Measurements from ENCODE around the gene FAM227B. TPM values are rescaled to one million over a fixed set of nuclear protein-coding genes. Genes with fewer than 3 reads are reported as not detected.
"Not testable (repeated sequence)": the region's sequence is repeated elsewhere in the genome, so short reads cannot be mapped to it uniquely, and the experiment has no call there.

Gene FAM227B
- 1 to 10 TPM; 2.7 to 4.4 TPM for total RNA-seq

GRCh38 chr15:49620658-49621368 is at the start of gene FAM227B, which contains the start of gene DTWD1:
Gene FAM227B, minus strand, starts transcription at chr15:49620818. Its CDS starts 5,647 bp downstream, at chr15:49615171.
Gene DTWD1, plus strand, starts transcription at chr15:49621048. Its CDS starts 4,120 bp downstream, at chr15:49625168.
- DNase-seq = peak; percentile 96
- Mint-ChIP-seq H3K27me3 (no peaks in the 10 kb centered on the region), H3K27ac (peak within 1 kb of the TSS; percentile 88), H3K36me3 (ENCODE audit: low read depth) (peaks cover 25% of the 10 kb centered on the region), H3K9me3 (ENCODE audit: low read depth) (peaks cover 6% of the 10 kb centered on the region), H3K4me3 (peak within 1 kb of the TSS; percentile 86), H3K4me1 (peaks cover 36% of the 10 kb centered on the region)
- ChIA-PET CTCF (no interaction called here), POLR2A (interaction anchor here (0.6 kb wide), 2 partner anchors 25 to 465 kb away, joined by 3 read pairs; partner anchors contain the start of gene COPS2)
- intact Hi-C loops (cut with DNase I, micrococcal nuclease) = loop anchor here (1.0 to 10.0 kb wide), 14 partner anchors 449 to 1290 kb away; partner anchors contain the start of genes DUT (in 2 of the 2), EID1 (in 2 of the 2), GALK2 (in 2 of the 2) and AP4E1 (in 1 of the 2)
- peak; percentile 98 for ATAC-seq

GRCh38 chr15:49669288-49669687 is 48.7 kb upstream of the FAM227B start:
- Mint-ChIP-seq H3K27ac (no peak overlapping the region), H3K4me1 (no peaks in the 10 kb centered on the region), H3K9me3 (ENCODE audit: low read depth) (no peaks in the 10 kb centered on the region), H3K27me3 (peaks cover 2% of the 10 kb centered on the region), H3K36me3 (ENCODE audit: low read depth) (no peaks in the 10 kb centered on the region), H3K4me3 (no peak overlapping the region)
- CTCF ChIA-PET = interaction anchor here (0.6 to 1.0 kb wide), 2 partner anchors 14 to 23 kb away, joined by 3 read pairs; no protein-coding TSS in a partner anchor
- intact Hi-C loops (cut with DNase I, micrococcal nuclease) = no loop called here
- ATAC-seq (no peak), DNase-seq (no peak)
- POLR2A ChIA-PET = no interaction called here

GRCh38 chr15:49666486-49666885 is 45.9 kb upstream of the FAM227B start:
- CTCF ChIA-PET; POLR2A ChIA-PET; ATAC-seq; H3K27ac Mint-ChIP-seq; H3K9me3 Mint-ChIP-seq (ENCODE audit: low read depth); H3K4me3 Mint-ChIP-seq; intact Hi-C loops (cut with DNase I, micrococcal nuclease); DNase-seq; H3K36me3 Mint-ChIP-seq (ENCODE audit: low read depth); H3K27me3 Mint-ChIP-seq; H3K4me1 Mint-ChIP-seq: not testable (repeated sequence)

GRCh38 chr15:49664716-49665115 is 44.1 kb upstream of the FAM227B start:
- no peaks in the 10 kb centered on the region for H3K4me1 Mint-ChIP-seq
- peaks cover 11% of the 10 kb centered on the region for H3K27me3 Mint-ChIP-seq
- DNase-seq = no peak
- no peak for ATAC-seq
- H3K9me3 Mint-ChIP-seq (ENCODE audit: low read depth) = no peaks in the 10 kb centered on the region
- no peak overlapping the region for H3K4me3 Mint-ChIP-seq
- no peaks in the 10 kb centered on the region for H3K36me3 Mint-ChIP-seq (ENCODE audit: low read depth)
- H3K27ac Mint-ChIP-seq = no peak overlapping the region
- ChIA-PET CTCF (interaction anchor here (1.2 to 1.6 kb wide), 2 partner anchors 11 to 14 kb away, joined by 3 to 4 read pairs; no protein-coding TSS in a partner anchor), POLR2A (no interaction called here)
- intact Hi-C loops (cut with DNase I, micrococcal nuclease) = no loop called here

- peaks cover 4% of the 10 kb centered on the region for H3K36me3 Mint-ChIP-seq (ENCODE audit: low read depth)
- ChIA-PET CTCF (no interaction called here), POLR2A (no interaction called here)
- intact Hi-C loops (cut with DNase I, micrococcal nuclease) = no loop called here
- H3K27ac Mint-ChIP-seq = no peak overlapping the region
- H3K9me3 Mint-ChIP-seq (ENCODE audit: low read depth) = peaks cover 12% of the 10 kb centered on the region
- peaks cover 10% of the 10 kb centered on the region for H3K27me3 Mint-ChIP-seq
- H3K4me3 Mint-ChIP-seq = no peak overlapping the region
- DNase-seq (no peak), ATAC-seq (no peak)
- no peaks in the 10 kb centered on the region for H3K4me1 Mint-ChIP-seq
Observed at GRCh38 chr15:49656734-49657133, 36.1 kb upstream of the FAM227B start.

GRCh38 chr15:49652922-49653321 is 32.3 kb upstream of the FAM227B start:
- no peaks in the 10 kb centered on the region for H3K4me1 Mint-ChIP-seq
- H3K9me3 Mint-ChIP-seq (ENCODE audit: low read depth) = peaks cover 7% of the 10 kb centered on the region
- intact Hi-C loops (cut with DNase I, micrococcal nuclease) = no loop called here
- peaks cover 4% of the 10 kb centered on the region for H3K36me3 Mint-ChIP-seq (ENCODE audit: low read depth)
- no peak overlapping the region for H3K27ac Mint-ChIP-seq
- no peak for DNase-seq
- no peak overlapping the region for H3K4me3 Mint-ChIP-seq
- CTCF ChIA-PET = no interaction called here
- POLR2A ChIA-PET = interaction anchor here (0.6 kb wide), 1 partner anchor 302 kb away, joined by 3 read pairs; no protein-coding TSS in a partner anchor
- ATAC-seq = no peak
- peaks cover 2% of the 10 kb centered on the region for H3K27me3 Mint-ChIP-seq

GRCh38 chr15:49650676-49651075 is 30.1 kb upstream of the FAM227B start:
- H3K27me3 Mint-ChIP-seq = no peaks in the 10 kb centered on the region
- intact Hi-C loops (cut with DNase I, micrococcal nuclease) = no loop called here

GRCh38 chr15:49649987-49650386 is 29.4 kb upstream of the FAM227B start:
- H3K36me3 Mint-ChIP-seq (ENCODE audit: low read depth) = peaks cover 4% of the 10 kb centered on the region
- intact Hi-C loops (cut with DNase I, micrococcal nuclease) = no loop called here

More at GRCh38 chr15:49650676-49651075, 30.1 kb upstream of the FAM227B start:
- DNase-seq (no peak), ATAC-seq (no peak)
- ChIA-PET CTCF (interaction anchor here (0.6 kb wide), 1 partner anchor 13 kb away, joined by 3 read pairs; no protein-coding TSS in a partner anchor), POLR2A (no interaction called here)
- H3K27ac Mint-ChIP-seq = no peak overlapping the region
- peaks cover 4% of the 10 kb centered on the region for H3K36me3 Mint-ChIP-seq (ENCODE audit: low read depth)
- no peaks in the 10 kb centered on the region for H3K4me1 Mint-ChIP-seq
- H3K9me3 Mint-ChIP-seq (ENCODE audit: low read depth) = peaks cover 6% of the 10 kb centered on the region
- H3K4me3 Mint-ChIP-seq = no peak overlapping the region

GRCh38 chr15:49646891-49647290 is 26.3 kb upstream of the FAM227B start:
- H3K4me3 Mint-ChIP-seq = no peak overlapping the region
- POLR2A ChIA-PET = no interaction called here
- no peak for ATAC-seq
- DNase-seq = no peak
- CTCF ChIA-PET = no interaction called here
- H3K36me3 Mint-ChIP-seq (ENCODE audit: low read depth) = peaks cover 7% of the 10 kb centered on the region
- intact Hi-C loops (cut with DNase I, micrococcal nuclease) = no loop called here
- no peaks in the 10 kb centered on the region for H3K4me1 Mint-ChIP-seq
- H3K9me3 Mint-ChIP-seq (ENCODE audit: low read depth) = no peaks in the 10 kb centered on the region
- H3K27ac Mint-ChIP-seq = no peak overlapping the region
- no peaks in the 10 kb centered on the region for H3K27me3 Mint-ChIP-seq

More at GRCh38 chr15:49649987-49650386, 29.4 kb upstream of the FAM227B start:
- peaks cover 6% of the 10 kb centered on the region for H3K9me3 Mint-ChIP-seq (ENCODE audit: low read depth)
- POLR2A ChIA-PET = no interaction called here
- CTCF ChIA-PET = interaction anchor here (0.6 kb wide), 1 partner anchor 14 kb away, joined by 3 read pairs; no protein-coding TSS in a partner anchor
- DNase-seq (no peak), ATAC-seq (no peak)
- H3K27ac Mint-ChIP-seq = no peak overlapping the region
- H3K4me1 Mint-ChIP-seq = no peaks in the 10 kb centered on the region
- H3K4me3 Mint-ChIP-seq = no peak overlapping the region
- no peaks in the 10 kb centered on the region for H3K27me3 Mint-ChIP-seq

GRCh38 chr15:49645941-49646340 is 25.3 kb upstream of the FAM227B start:
- CTCF ChIA-PET = no interaction called here
- H3K4me3 Mint-ChIP-seq = no peak overlapping the region
- H3K27ac Mint-ChIP-seq = no peak overlapping the region
- DNase-seq = no peak
- H3K9me3 Mint-ChIP-seq (ENCODE audit: low read depth) = no peaks in the 10 kb centered on the region
- intact Hi-C loops (cut with DNase I, micrococcal nuclease) = no loop called here
- no peaks in the 10 kb centered on the region for H3K27me3 Mint-ChIP-seq
- H3K4me1 Mint-ChIP-seq = no peaks in the 10 kb centered on the region
- peaks cover 10% of the 10 kb centered on the region for H3K36me3 Mint-ChIP-seq (ENCODE audit: low read depth)
- POLR2A ChIA-PET = interaction anchor here (0.7 kb wide), 1 partner anchor 25 kb away, joined by 3 read pairs; the partner anchor contains the start of gene DTWD1
- no peak for ATAC-seq

- no peak overlapping the region for H3K4me3 Mint-ChIP-seq
- H3K27ac Mint-ChIP-seq = no peak overlapping the region
- H3K9me3 Mint-ChIP-seq (ENCODE audit: low read depth) = no peaks in the 10 kb centered on the region
- ChIA-PET CTCF (no interaction called here), POLR2A (interaction anchor here (0.7 kb wide), 1 partner anchor 24 kb away, joined by 3 read pairs; the partner anchor contains the start of gene DTWD1)
- H3K27me3 Mint-ChIP-seq = no peaks in the 10 kb centered on the region
- no peaks in the 10 kb centered on the region for H3K4me1 Mint-ChIP-seq
- DNase-seq = no peak
- intact Hi-C loops (cut with DNase I, micrococcal nuclease) = no loop called here
- H3K36me3 Mint-ChIP-seq (ENCODE audit: low read depth) = peaks cover 10% of the 10 kb centered on the region
- ATAC-seq = no peak
Observed at GRCh38 chr15:49645277-49645676, 24.7 kb upstream of the FAM227B start.

- Mint-ChIP-seq H3K27ac (no peak overlapping the region), H3K27me3 (no peaks in the 10 kb centered on the region), H3K9me3 (ENCODE audit: low read depth) (no peaks in the 10 kb centered on the region), H3K36me3 (ENCODE audit: low read depth) (peaks cover 10% of the 10 kb centered on the region), H3K4me1 (no peaks in the 10 kb centered on the region), H3K4me3 (no peak overlapping the region)
- POLR2A ChIA-PET = no interaction called here
- intact Hi-C loops (cut with DNase I, micrococcal nuclease) = no loop called here
- CTCF ChIA-PET = no interaction called here
- DNase-seq (no peak), ATAC-seq (no peak)
Observed at GRCh38 chr15:49644364-49644794, 23.8 kb upstream of the FAM227B start.
